WI38 (cell line): ENCODE data around the gene SLC39A11.

Experiments used
- H3K4me3 ChIP-seq: 2 replicates; pipeline ENCODE4 v1.5.1; 2011; ENCODE audit warnings: low read depth, mild to moderate bottlenecking, control low read depth, low read length
- TF ChIP-seq, protein P1 (sequence below): IDR thresholded peaks from 2 replicates; pipeline ENCODE4 v1.5.1; 2012; ENCODE audit warnings: low read depth, mild to moderate bottlenecking, control low read depth, low read length

Gene SLC39A11

DNA sequence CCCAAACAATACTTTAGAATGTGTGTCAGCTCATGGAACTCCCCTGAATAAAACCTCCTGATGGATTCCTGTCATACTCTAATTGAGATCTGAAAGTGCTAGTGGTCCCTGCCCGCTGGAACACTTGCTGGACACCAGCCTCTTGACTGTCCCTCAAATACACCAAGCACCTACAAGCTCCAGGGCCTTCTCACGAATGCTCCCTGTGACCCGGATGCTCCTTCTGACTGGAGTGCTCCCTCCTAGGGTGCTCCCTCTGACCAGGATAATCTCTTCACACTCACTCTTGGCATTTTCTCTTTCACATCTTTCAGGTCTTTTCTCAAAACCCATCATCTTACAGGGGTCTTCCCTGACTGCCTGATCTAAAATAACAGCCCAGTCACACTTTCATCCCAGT lies 205.9 kb downstream of the SLC39A11 start:
- TF ChIP-seq, protein P1, sequence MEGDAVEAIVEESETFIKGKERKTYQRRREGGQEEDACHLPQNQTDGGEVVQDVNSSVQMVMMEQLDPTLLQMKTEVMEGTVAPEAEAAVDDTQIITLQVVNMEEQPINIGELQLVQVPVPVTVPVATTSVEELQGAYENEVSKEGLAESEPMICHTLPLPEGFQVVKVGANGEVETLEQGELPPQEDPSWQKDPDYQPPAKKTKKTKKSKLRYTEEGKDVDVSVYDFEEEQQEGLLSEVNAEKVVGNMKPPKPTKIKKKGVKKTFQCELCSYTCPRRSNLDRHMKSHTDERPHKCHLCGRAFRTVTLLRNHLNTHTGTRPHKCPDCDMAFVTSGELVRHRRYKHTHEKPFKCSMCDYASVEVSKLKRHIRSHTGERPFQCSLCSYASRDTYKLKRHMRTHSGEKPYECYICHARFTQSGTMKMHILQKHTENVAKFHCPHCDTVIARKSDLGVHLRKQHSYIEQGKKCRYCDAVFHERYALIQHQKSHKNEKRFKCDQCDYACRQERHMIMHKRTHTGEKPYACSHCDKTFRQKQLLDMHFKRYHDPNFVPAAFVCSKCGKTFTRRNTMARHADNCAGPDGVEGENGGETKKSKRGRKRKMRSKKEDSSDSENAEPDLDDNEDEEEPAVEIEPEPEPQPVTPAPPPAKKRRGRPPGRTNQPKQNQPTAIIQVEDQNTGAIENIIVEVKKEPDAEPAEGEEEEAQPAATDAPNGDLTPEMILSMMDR, result no peak
- no peak overlapping the region for H3K4me3 ChIP-seq

DNA sequence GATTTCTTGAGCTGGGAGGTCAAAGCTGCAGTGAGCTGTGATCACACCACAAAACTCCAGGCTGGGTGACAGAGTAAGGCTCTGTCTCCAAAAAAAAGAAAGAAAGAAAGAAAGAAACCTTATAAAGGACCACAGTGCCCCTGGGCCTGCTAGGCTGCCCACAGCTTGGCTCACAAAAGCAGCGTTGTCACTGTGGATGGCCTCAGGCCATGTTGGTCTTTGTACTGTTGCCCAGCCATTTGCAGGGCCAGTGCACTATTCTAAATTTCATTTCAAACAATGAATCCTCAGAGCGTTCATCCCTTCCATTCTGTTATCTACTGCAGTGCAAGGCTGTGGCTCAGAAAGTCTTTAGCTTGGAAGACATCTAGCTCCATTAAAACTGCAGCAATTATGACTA lies 208.4 kb downstream of the SLC39A11 start:
- H3K4me3 ChIP-seq, result no peak overlapping the region
- TF ChIP-seq, protein P1, result no peak

DNA sequence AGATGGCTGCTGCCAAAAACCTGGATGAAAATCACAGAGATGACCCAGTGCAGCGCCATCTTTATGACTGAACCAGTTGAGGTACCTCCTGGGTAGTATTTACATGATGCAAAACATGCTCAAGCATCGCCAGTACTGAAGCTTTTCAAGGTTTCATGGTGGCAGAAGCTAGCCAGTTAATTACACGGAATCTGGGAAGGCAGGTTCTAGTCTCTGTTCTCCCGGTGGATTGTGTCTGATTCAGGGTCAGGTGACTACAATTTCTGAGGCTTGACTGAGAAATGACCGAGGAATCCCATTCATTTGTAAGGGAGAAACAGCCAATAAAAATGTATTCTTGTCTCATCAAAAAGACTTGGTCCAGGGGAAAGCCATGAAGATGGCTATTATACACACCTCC lies 209.1 kb downstream of the SLC39A11 start:
- TF ChIP-seq, protein P1, result no peak
- H3K4me3 ChIP-seq, result no peak overlapping the region

- TF ChIP-seq, protein P1, result no peak
- no peak overlapping the region for H3K4me3 ChIP-seq
Measured at GRCh38 chr17:72882426-72882825, 210.1 kb downstream of the SLC39A11 start.

GRCh38 chr17:72879877-72880276 lies 212.6 kb downstream of the SLC39A11 start:
- TF ChIP-seq, protein P1, result no peak
- no peak overlapping the region for H3K4me3 ChIP-seq

- TF ChIP-seq, protein P1, result no peak
- H3K4me3 ChIP-seq, result no peak overlapping the region
Measured at GRCh38 chr17:72878975-72879660, 213.4 kb downstream of the SLC39A11 start.

- TF ChIP-seq, protein P1, result no peak
- no peak overlapping the region for H3K4me3 ChIP-seq
Measured at GRCh38 chr17:72877348-72877747, 215.1 kb downstream of the SLC39A11 start.
